GM10847 (cell line): ENCODE results near the gene SLC35F3.

Experiments used
- POLR2A ChIP-seq: IDR thresholded peaks from 2 replicates; pipeline ENCODE4 v1.6.1; 2011; ENCODE audit not compliant: insufficient read length; ENCODE audit errors: extremely low read depth

SLC35F3 gene

GRCh38 chr1:234337233-234337632 is 432.8 kb downstream of the SLC35F3 start:
- no peak for TF ChIP-seq POLR2A

- no peak for TF ChIP-seq POLR2A
These were observed 436.1 kb downstream of the SLC35F3 start for GRCh38 chr1:234340528-234340927.

- no peak for TF ChIP-seq POLR2A
These were observed 438.3 kb downstream of the SLC35F3 start for GRCh38 chr1:234342774-234343173.

- no peak for TF ChIP-seq POLR2A
These were observed 440.8 kb downstream of the SLC35F3 start for GRCh38 chr1:234345237-234345636.

GRCh38 chr1:234348964-234349363 is 444.5 kb downstream of the SLC35F3 start:
- TF ChIP-seq POLR2A = no peak

- TF ChIP-seq POLR2A = no peak
These were observed 451.5 kb downstream of the SLC35F3 start for GRCh38 chr1:234355782-234356510.

GRCh38 chr1:234357831-234358230 is 453.4 kb downstream of the SLC35F3 start:
- TF ChIP-seq POLR2A = no peak

GRCh38 chr1:234361102-234361603 is 456.7 kb downstream of the SLC35F3 start:
- no peak for TF ChIP-seq POLR2A

- no peak for TF ChIP-seq POLR2A
These were observed 458.1 kb downstream of the SLC35F3 start for GRCh38 chr1:234362558-234362957.

- no peak for TF ChIP-seq POLR2A
These were observed 464.0 kb downstream of the SLC35F3 start for GRCh38 chr1:234368320-234369032.

GRCh38 chr1:234369033-234369430 is 464.6 kb downstream of the SLC35F3 start:
- no peak for TF ChIP-seq POLR2A

GRCh38 chr1:234369784-234370183 is 465.3 kb downstream of the SLC35F3 start:
- no peak for TF ChIP-seq POLR2A

GRCh38 chr1:234371414-234371813 is 466.9 kb downstream of the SLC35F3 start:
- TF ChIP-seq POLR2A = no peak

- no peak for TF ChIP-seq POLR2A
These were observed 467.7 kb downstream of the SLC35F3 start for GRCh38 chr1:234372011-234372757.

- peak; percentile 90 for TF ChIP-seq POLR2A
These were observed 468.8 kb downstream of the SLC35F3 start, which contains the start of gene COA6 for GRCh38 chr1:234373064-234373958. Gene COA6 (plus strand): TSS chr1:234373456. CDS start chr1:234373467, 11 bp downstream.

GRCh38 chr1:234373959-234374254 is 469.4 kb downstream of the SLC35F3 start:
- TF ChIP-seq POLR2A = no peak
